HEK293T (cell line): ENCODE measurements around the gene FZD2.

ENCODE experiments used
- ARNT ChIP-seq: fragments of 450-650 bp; IDR thresholded peaks from 2 replicates; pipeline ENCODE4 v1.6.1; 2017; ENCODE audit warnings: mild to moderate bottlenecking
- BHLHE40 ChIP-seq: fragments of 450-650 bp; IDR thresholded peaks from 2 replicates; pipeline ENCODE4 v1.6.1; 2016; ENCODE audit warnings: mild to moderate bottlenecking, moderate library complexity, borderline replicate concordance
- ELF4 ChIP-seq: fragments of 450-650 bp; IDR thresholded peaks from 2 replicates; pipeline ENCODE4 v1.6.1; 2017; ENCODE audit warnings: antibody characterized with exemption
- FOXA1 ChIP-seq: fragments of 450-650 bp; IDR thresholded peaks from 2 replicates; pipeline ENCODE4 v1.6.1; 2016; ENCODE audit warnings: mild to moderate bottlenecking
- FOXK2 ChIP-seq: fragments of 450-650 bp; IDR thresholded peaks from 2 replicates; pipeline ENCODE4 v1.6.1; 2016; ENCODE audit warnings: mild to moderate bottlenecking
- FOXM1 ChIP-seq: fragments of 450-650 bp; IDR thresholded peaks from 2 replicates; pipeline ENCODE4 v1.6.1; 2017; ENCODE audit warnings: mild to moderate bottlenecking, borderline replicate concordance
- HDGF ChIP-seq: fragments of 450-650 bp; IDR thresholded peaks from 2 replicates; pipeline ENCODE4 v1.6.1; 2017; ENCODE audit warnings: antibody characterized with exemption, borderline replicate concordance
- LEF1 ChIP-seq: fragments of 450-650 bp; IDR thresholded peaks from 2 replicates; pipeline ENCODE4 v1.6.1; 2017; ENCODE audit warnings: mild to moderate bottlenecking, borderline replicate concordance
- NFRKB ChIP-seq: fragments of 450-650 bp; IDR thresholded peaks from 2 replicates; pipeline ENCODE4 v1.6.1; 2016; ENCODE audit warnings: mild to moderate bottlenecking, moderate library complexity
- SP1 ChIP-seq: fragments of 450-650 bp; IDR thresholded peaks from 2 replicates; pipeline ENCODE4 v1.6.1; 2017
- SUZ12 ChIP-seq: fragments of 450-650 bp; IDR thresholded peaks from 2 replicates; pipeline ENCODE4 v1.6.1; 2016; ENCODE audit warnings: mild to moderate bottlenecking
- TARDBP ChIP-seq: fragments of 450-650 bp; IDR thresholded peaks from 2 replicates; pipeline ENCODE4 v1.6.1; 2016
- ZNF384 ChIP-seq: fragments of 450-650 bp; IDR thresholded peaks from 2 replicates; pipeline ENCODE4 v1.6.1; 2016
- TF ChIP-seq, protein P1 (sequence below): fragments of 450-650 bp; IDR thresholded peaks from 2 replicates; pipeline ENCODE4 v1.6.1; 2016

DNA sequence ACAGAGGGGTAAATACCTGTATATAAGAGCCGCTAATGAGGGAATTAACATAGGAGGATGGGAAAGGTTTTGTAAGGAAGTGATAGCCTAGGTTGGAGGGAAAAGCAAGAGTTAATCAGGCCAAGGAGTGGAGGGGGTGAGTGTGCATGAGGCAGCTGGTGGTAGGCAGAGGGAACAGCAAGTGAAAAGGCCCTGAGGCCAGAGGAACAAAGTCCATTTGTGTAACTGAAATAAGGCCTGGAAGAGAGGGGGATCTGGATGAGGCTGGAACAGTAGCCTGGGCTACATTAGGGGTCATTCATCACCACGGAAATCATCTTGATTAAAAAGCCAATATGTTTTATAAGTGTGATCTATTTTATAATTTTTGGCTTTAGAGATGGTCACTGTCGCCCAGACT lies 45.7 kb downstream of the FZD2 start:
- TF ChIP-seq HDGF (no peak), ZNF384 (no peak), ELF4 (no peak), FOXM1 (no peak), SUZ12 (no peak), ARNT (no peak), SP1 (no peak), FOXA1 (no peak), TARDBP (no peak), FOXK2 (no peak), BHLHE40 (no peak), LEF1 (no peak), NFRKB (no peak)
- TF ChIP-seq, protein P1, sequence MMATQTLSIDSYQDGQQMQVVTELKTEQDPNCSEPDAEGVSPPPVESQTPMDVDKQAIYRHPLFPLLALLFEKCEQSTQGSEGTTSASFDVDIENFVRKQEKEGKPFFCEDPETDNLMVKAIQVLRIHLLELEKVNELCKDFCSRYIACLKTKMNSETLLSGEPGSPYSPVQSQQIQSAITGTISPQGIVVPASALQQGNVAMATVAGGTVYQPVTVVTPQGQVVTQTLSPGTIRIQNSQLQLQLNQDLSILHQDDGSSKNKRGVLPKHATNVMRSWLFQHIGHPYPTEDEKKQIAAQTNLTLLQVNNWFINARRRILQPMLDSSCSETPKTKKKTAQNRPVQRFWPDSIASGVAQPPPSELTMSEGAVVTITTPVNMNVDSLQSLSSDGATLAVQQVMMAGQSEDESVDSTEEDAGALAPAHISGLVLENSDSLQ: no peak
